Vagina (tissue), 2 donors: ENCODE data around the gene FNDC10.
"Not testable (repeated sequence)": the region's sequence is repeated elsewhere in the genome, so short reads cannot be mapped to it uniquely, and the experiment has no call there.

Source experiments
- CTCF ChIP-seq, 3 experiments: fragments of 450-650 bp in 2 of 3; fragments of 200-600 bp in 1 of 3; sonication (generic) in 1 of 3; IDR thresholded peaks; one replicate each; pipeline ENCODE4 v1.5.1; 2017 to 2019; ENCODE audit warnings: antibody characterized with exemption in 3 of 3, mild to moderate bottlenecking in 2 of 3, moderate library complexity in 2 of 3
- POLR2AphosphoS5 ChIP-seq, 2 donors: sonication (generic); formaldehyde crosslinking; IDR thresholded peaks; one replicate each; pipeline ENCODE4 v1.9.0; 2017; ENCODE audit warnings: antibody characterized with exemption in 2 of 2, mild to moderate bottlenecking in 2 of 2, low read depth in 1 of 2; ENCODE audit not compliant: insufficient read depth in 1 of 2

- TF ChIP-seq POLR2AphosphoS5 (IDR thresholded peaks at IDR 0.05; ENCODE audit: insufficient read depth in 1 of 2, low read depth in 1 of 2); CTCF (IDR thresholded peaks at IDR 0.05): not testable (repeated sequence)
Observed at GRCh38 chr1:1638528-1638927, 38.6 kb upstream of the FNDC10 start.
